ENCODE data around the gene CPA4.
"Not testable (repeated sequence)": the region's sequence is repeated elsewhere in the genome, so short reads cannot be mapped to it uniquely, and the experiment has no call there.

The CPA4 gene

DNA sequence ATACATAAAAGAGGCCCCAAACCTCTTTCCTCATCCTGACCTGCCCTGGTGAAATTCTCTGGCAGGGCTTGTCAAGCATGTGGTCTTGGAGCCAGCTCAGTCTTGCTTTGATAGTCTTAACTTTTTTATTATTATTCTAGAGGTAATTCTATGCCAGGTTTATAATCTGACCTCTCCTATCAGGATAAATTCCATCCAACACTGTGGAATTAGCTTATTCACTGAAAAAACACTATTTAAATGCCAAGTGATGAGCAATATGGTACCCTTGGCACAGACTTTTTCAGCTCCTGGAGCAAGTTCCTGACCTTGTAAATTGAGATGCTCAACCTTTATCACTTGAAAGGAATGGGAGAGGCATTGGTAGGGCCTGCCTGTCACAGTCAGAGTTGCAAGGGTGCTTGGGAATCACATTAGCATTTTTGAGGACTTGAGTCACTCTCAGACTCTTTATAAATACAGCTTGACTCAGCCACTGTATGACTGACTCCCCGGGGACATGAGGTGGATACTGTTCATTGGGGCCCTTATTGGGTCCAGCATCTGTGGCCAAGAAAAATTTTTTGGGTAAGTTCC is at the start of gene CPA4:
Gene CPA4, plus strand, starts transcription at position 480 of the 576 bp plus-strand sequence. Its CDS starts 20 bp downstream, at position 500.
- DNase-seq (ENCODE audit: low spot score): peak; percentile 87

GRCh38 chr7:130243486-130243885 is 49.5 kb upstream of the CPA4 start:
- DNase-seq (ENCODE audit: low spot score): not testable (repeated sequence)

- not testable (repeated sequence) for DNase-seq (ENCODE audit: low spot score)
Observed at GRCh38 chr7:130246491-130246890, 46.5 kb upstream of the CPA4 start.

DNA sequence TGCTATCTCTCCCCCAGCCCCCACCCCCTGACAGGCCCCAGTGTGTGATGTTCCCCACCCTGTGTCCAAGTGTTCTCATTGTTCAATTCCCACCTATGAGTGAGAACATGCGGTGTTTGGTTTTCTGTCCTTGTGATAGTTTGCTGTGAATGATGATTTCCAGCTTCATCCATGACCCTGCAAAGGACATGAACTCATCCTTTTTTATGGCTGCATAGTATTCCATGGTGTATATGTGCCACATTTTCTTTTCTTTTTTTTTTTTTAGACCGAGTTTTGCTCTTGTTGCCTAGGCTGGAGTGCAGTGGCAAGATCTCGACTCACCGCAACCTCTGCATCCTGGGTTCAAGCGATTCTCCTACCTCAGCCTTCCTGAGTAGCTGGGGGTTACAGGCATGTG is 44.1 kb upstream of the CPA4 start:
- DNase-seq (ENCODE audit: low spot score): not testable (repeated sequence)

DNA sequence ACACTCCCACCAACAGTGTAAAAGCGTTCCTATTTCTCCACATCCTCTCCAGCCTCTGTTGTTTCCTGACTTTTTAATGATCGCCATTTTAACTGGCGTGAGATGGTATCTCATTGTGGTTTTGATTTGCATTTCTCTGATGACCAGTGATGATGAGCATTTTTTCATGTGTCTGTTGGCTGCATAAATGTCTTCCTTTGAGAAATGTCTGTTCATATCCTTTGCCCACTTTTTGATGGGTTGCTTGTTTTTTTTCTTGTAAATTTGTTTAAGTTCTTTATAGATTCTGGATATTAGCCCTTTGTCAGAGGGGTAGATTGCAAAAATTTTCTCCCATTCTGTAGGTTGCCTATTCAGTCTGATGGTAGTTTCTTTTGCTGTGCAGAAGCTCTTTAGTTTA is 43.3 kb upstream of the CPA4 start:
- DNase-seq (ENCODE audit: low spot score): not testable (repeated sequence)

GRCh38 chr7:130254555-130254954 is 38.4 kb upstream of the CPA4 start:
- DNase-seq (ENCODE audit: low spot score): no peak

DNA sequence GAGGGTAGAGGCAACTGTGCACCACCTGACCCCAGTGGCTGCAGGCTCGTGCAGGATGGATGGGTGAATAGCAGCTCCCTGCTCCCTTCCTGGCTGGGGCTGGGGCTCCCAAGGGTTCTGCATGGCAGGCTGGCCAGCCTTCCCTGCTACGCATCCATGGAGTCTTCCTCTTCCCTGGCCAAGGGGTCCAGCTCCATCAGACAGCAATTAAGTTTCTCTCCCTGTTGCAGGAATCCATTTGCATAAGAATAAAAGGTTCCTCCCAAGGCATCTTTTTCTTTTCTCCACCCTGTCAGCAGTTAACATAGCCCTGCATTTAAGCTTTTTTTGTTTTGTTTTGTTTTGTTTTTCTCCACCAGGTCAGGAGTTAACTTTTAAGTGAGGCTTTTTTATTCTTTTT is 36.3 kb upstream of the CPA4 start:
- no peak for DNase-seq (ENCODE audit: low spot score)

DNA sequence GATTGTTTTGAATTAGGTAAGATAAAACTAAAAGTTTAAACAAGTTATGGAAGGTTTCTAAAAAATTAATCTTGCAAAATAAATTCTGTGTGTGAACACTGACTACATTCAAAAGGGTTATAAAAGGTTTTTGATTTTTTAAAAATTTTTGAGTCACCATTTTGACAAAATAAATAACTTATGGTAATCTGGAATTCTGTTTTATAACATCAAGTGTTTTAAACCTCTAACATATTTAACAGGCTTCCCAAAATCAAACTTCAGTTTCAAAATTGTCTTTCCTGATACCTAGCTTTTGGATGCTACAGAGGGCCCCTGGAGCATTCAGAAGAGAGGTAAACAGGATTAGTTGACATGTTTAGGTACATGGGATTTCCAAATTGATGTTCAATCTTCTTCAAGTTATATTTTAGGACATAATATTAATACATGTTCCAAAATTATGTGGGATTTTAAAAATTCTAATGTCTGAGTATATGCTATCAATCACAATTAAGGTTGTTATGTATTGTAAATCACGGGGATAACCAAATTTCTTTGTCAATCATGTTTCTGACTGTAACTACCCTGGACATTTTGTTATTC is 34.4 kb upstream of the CPA4 start:
- no peak for DNase-seq (ENCODE audit: low spot score)

GRCh38 chr7:130262448-130262847 is 30.5 kb upstream of the CPA4 start:
- DNase-seq (ENCODE audit: low spot score): no peak

GRCh38 chr7:130263130-130263529 is 29.8 kb upstream of the CPA4 start:
- DNase-seq (ENCODE audit: low spot score): no peak

DNA sequence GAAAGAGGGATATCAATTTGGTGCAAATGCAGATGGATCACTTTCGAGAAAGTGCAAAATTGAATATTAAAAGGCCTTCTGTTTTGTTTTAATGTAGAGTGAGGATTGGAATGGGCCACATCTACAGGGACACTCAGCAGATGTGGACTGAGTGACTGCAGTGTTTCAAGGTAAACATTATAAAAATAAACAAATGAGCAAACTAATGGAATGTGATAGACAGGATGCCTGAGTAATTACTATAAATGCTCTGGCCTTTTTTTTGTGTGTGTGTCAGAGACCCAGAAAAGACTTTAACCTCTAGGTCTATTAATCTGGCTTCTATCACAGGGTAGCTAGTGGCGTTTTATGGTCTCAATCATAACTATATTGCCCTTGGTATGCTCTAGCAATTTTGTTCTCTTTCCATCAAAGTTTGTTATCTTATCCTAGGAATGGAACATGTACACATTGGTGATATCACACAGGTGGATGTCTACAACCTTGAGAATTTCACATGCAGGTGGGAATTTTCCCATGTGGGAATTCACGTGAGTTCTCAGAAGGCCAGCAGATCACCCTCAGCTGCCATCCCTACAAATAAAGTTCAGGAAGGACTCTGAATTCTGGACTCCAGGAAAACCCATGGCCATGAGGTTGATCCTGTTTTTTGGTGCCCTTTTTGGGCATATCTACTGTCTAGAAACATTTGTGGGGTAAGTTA is 26.6 kb upstream of the CPA4 start, which contains the start of gene CPA2:
Gene CPA2, plus strand, starts transcription at position 606 of the 703 bp plus-strand sequence. Its CDS starts 19 bp downstream, at position 625.
- no peak for DNase-seq (ENCODE audit: low spot score)

- no peak for DNase-seq (ENCODE audit: low spot score)
Observed at GRCh38 chr7:130266961-130267321, 26.0 kb upstream of the CPA4 start.

DNA sequence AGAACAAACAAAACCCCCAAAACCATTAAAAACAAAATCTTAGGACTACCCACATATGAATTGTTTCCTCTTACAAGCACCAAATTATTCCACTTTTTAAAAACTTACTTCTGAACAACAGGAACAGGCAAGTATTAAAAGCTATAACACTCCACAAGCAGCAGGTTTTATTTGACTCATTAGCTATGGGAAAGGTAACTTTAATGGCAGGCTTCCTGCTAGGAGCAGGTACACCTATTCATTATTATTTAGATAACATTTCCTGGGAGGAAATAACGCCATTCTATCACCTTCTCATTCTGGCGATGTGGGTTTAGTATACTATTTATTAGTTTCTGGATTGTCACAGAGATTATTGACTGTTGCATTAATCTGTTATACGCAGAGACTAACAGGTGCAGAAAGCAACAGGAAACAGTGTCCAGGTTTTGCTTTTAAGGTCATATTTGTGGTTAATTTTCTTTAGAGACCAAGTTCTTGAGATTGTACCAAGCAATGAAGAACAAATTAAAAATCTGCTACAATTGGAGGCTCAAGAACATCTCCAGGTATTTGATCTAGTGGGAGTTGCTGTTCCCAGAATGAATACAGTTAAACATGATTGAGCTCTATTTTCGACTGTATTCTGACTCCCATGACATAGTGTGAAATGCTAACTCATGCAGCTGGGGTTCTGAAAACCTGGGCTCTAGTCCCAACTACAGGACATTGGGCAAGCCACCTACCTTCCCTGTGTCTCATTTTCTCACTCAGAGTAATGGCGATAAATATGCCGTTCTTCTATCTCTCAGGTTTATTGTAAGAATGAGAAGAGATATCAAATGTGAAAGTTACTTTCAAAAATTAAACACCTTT is 24.3 kb upstream of the CPA4 start:
- no peak for DNase-seq (ENCODE audit: low spot score)

- DNase-seq (ENCODE audit: low spot score): no peak
Observed at GRCh38 chr7:130269318-130269694, 23.7 kb upstream of the CPA4 start.

DNA sequence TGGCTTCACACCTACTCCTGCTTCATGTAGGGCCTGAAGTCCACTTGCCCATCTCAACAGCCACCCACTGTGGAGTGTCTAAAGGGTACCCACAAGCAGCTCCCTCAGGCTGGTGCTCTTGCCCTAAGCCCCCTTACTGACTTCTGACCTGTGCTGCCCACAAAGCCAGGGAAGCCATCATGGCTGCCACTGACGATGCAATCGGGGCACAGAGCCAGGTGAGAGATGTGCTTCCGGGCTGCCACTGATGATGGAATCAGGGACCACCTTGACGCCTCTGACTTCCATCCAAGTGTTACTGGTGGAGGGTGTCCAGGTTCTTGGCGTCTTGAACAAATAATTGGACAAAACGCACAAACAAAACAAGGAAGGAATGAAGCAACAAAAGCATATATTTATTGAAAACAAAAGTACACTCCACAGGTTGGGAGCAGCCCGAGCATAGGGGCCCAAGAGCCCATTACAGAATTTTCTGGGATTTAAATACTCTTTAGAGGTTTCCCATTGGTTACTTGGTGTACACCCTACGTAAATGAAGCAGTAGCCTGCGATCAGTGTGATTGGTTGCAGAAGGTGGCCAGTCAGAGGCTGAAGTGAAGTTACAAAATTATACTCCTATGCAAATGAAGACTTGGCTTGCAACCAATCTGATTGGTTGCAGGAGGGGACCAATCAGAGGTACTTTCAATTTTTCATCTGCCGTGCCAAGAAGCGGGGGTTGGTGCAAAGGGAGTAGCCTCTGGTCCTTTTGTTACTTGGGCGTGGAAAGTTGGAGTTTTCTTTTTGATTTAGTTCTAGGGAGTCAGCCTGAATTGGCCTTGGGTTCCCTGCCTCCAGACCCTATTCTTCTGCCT is 21.8 kb upstream of the CPA4 start:
- DNase-seq (ENCODE audit: low spot score): no peak

- DNase-seq (ENCODE audit: low spot score): peak; percentile 32
Observed at GRCh38 chr7:130272381-130273080, 20.4 kb upstream of the CPA4 start.

GRCh38 chr7:130273081-130273932 is 19.7 kb upstream of the CPA4 start:
- peak; percentile 28 for DNase-seq (ENCODE audit: low spot score)

DNA sequence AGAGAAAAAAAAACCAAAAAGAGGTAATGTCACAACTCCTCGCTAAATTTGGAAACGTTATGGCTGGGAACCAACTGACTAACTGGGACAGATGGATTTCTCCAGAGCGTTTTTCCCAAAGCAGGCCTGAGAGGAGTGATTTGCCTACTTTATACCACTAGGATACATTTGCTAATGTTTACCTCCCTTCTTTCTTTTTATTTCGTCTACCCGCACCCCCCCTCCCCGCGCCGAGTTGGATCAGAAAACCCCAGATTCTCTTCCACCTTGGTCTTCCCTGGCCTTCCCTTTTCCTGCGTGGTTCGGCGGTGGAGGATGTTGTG is 19.1 kb upstream of the CPA4 start:
- peak; percentile 79 for DNase-seq (ENCODE audit: low spot score)

GRCh38 chr7:130274296-130274695 is 18.7 kb upstream of the CPA4 start:
- no peak for DNase-seq (ENCODE audit: low spot score)

- no peak for DNase-seq (ENCODE audit: low spot score)
Observed at GRCh38 chr7:130274983-130275591, 17.9 kb upstream of the CPA4 start.
